Stimulated activated CD8-positive, alpha-beta memory T cell treated with anti-CD3 and anti-CD28 coated beads, Interleukin-15, amount 100 ng/mL, for 24 hours (primary cell): ENCODE measurements around the gene PNPT1.
A peak's percentile ranks its signal among the peaks of the same experiment; 100 is the strongest.
"Not testable (repeated sequence)": the region's sequence is repeated elsewhere in the genome, so short reads cannot be mapped to it uniquely, and the experiment has no call there.

Experiments
- DNase-seq: peaks from one replicate; pipeline ENCODE4 v3.0.0-alpha.2; 2020; ENCODE audit warnings: low read depth

PNPT1 gene

GRCh38 chr2:55693181-55694125 lies at the start of gene PNPT1:
Gene PNPT1 (minus strand): TSS chr2:55693844. CDS start chr2:55693823, 21 bp downstream.
- DNase-seq = peak; percentile 76

- DNase-seq = no peak
These were observed 49.4 kb upstream of the PNPT1 start for GRCh38 chr2:55742996-55743395.

- DNase-seq = not testable (repeated sequence)
These were observed 42.4 kb upstream of the PNPT1 start for GRCh38 chr2:55736019-55736536.

- DNase-seq = no peak
These were observed 41.1 kb upstream of the PNPT1 start for GRCh38 chr2:55734726-55735125.

GRCh38 chr2:55733335-55733734 lies 39.7 kb upstream of the PNPT1 start:
- no peak for DNase-seq

- no peak for DNase-seq
These were observed 39.2 kb upstream of the PNPT1 start for GRCh38 chr2:55732854-55733253.

- DNase-seq = no peak
These were observed 35.6 kb upstream of the PNPT1 start for GRCh38 chr2:55729136-55729685.

GRCh38 chr2:55721596-55722215 lies 28.1 kb upstream of the PNPT1 start:
- no peak for DNase-seq

- no peak for DNase-seq
These were observed 26.8 kb upstream of the PNPT1 start for GRCh38 chr2:55720417-55720816.

GRCh38 chr2:55719852-55720251 lies 26.2 kb upstream of the PNPT1 start:
- DNase-seq = no peak

- DNase-seq = no peak
These were observed 24.7 kb upstream of the PNPT1 start for GRCh38 chr2:55718165-55719008.

- no peak for DNase-seq
These were observed 22.0 kb upstream of the PNPT1 start for GRCh38 chr2:55715626-55716025.

GRCh38 chr2:55715178-55715577 lies 21.5 kb upstream of the PNPT1 start:
- not testable (repeated sequence) for DNase-seq

GRCh38 chr2:55712477-55713060 lies 18.9 kb upstream of the PNPT1 start:
- DNase-seq = no peak

- no peak for DNase-seq
These were observed 16.4 kb upstream of the PNPT1 start for GRCh38 chr2:55710025-55710424.

- no peak for DNase-seq
These were observed 14.1 kb upstream of the PNPT1 start for GRCh38 chr2:55707751-55708150.

- not testable (repeated sequence) for DNase-seq
These were observed 12.6 kb upstream of the PNPT1 start for GRCh38 chr2:55706258-55706657.

- DNase-seq = no peak
These were observed 11.5 kb upstream of the PNPT1 start for GRCh38 chr2:55705027-55705653.

- DNase-seq = no peak
These were observed 9.7 kb upstream of the PNPT1 start for GRCh38 chr2:55703350-55703749.

- DNase-seq = not testable (repeated sequence)
These were observed 904 bp downstream of the PNPT1 start for GRCh38 chr2:55692740-55693139.

GRCh38 chr2:55672630-55673029 lies 21.0 kb downstream of the PNPT1 start:
- no peak for DNase-seq
